Right lobe of liver (tissue), 4 donors: ENCODE data around the gene ATP6V1F.

Experiments used
- POLR2A ChIP-seq: fragments of 450-650 bp; IDR thresholded peaks from one replicate; pipeline ENCODE4 v1.6.1; 2017; ENCODE audit warnings: antibody characterized with exemption, mild to moderate bottlenecking
- TF ChIP-seq, protein P1 (sequence below), 4 donors: fragments of 200-600 bp in 3 of 4; fragments of 450-650 bp in 1 of 4; IDR thresholded peaks; one replicate each; pipeline versions ENCODE4 v1.5.1 to v1.8.0; 2016 to 2022; ENCODE audit warnings: antibody characterized with exemption in 4 of 4, mild to moderate bottlenecking in 2 of 4
- donor health status: DM: no; HTN: no; CAD: no.
- donor health status: DM: no; HTN: no; CAD: no.
- donor health status: DM: no; HTN: yes; CAD: no.

DNA sequence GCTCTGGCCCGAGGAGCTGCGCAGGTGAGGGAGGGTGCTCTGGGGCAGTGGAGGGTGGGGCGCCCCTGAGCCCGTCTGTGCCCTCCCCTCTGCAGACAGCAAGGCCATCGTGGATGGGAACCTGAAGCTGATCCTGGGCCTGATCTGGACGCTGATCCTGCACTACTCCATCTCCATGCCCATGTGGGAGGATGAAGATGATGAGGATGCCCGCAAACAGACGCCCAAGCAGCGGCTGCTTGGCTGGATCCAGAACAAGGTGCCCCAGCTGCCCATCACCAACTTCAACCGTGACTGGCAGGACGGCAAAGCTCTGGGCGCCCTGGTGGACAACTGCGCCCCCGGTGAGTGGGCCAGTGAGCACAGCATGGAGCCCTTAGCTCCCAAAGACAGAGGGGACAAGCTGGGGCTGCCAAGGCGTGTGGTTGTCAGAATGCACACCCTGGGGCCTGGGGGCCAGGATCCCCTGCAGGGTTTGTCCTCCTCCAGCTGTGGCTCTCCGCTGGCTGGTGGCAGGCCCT is 27.4 kb upstream of the ATP6V1F start:
- TF ChIP-seq, protein P1, sequence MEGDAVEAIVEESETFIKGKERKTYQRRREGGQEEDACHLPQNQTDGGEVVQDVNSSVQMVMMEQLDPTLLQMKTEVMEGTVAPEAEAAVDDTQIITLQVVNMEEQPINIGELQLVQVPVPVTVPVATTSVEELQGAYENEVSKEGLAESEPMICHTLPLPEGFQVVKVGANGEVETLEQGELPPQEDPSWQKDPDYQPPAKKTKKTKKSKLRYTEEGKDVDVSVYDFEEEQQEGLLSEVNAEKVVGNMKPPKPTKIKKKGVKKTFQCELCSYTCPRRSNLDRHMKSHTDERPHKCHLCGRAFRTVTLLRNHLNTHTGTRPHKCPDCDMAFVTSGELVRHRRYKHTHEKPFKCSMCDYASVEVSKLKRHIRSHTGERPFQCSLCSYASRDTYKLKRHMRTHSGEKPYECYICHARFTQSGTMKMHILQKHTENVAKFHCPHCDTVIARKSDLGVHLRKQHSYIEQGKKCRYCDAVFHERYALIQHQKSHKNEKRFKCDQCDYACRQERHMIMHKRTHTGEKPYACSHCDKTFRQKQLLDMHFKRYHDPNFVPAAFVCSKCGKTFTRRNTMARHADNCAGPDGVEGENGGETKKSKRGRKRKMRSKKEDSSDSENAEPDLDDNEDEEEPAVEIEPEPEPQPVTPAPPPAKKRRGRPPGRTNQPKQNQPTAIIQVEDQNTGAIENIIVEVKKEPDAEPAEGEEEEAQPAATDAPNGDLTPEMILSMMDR (IDR thresholded peaks at IDR 0.05), result no peak
- TF ChIP-seq POLR2A, result no peak
